ENCODE data around the gene FRRS1L.

The FRRS1L gene

DNA sequence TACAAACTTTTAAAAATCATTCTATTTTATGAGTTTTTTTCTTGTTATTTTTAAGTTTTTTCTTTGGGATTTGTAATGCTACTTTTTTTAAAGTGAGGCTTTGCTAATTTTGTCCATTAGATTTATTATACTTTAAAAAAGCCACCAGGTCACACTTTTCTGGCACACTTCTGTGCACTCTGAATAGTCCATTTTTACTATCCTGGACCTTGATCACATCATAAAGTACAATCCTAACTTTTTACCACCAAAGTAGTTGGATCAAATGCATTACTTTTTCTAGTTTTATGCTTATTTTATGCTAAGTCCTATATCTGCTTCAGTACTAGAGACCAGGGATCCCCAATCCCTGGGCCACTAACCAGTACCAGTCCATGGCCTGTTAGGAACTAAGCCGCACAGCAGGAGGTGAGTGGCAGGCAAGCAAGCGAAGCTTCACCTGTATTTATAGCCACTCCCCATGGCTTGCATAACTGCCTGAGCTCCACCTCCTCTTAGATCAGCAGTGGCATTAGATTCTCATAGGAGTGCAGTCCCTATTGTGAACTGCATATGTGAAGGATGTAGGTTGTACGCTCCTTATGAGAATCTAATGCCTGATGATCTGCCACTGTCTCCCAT is 16.0 kb downstream of the FRRS1L start:
- H3K4me3 ChIP-seq (ENCODE audit: low read depth, low read length): no peak overlapping the region
- peak; percentile 14 for DNase-seq (ENCODE audit: low read depth)
- TF ChIP-seq, protein P1, sequence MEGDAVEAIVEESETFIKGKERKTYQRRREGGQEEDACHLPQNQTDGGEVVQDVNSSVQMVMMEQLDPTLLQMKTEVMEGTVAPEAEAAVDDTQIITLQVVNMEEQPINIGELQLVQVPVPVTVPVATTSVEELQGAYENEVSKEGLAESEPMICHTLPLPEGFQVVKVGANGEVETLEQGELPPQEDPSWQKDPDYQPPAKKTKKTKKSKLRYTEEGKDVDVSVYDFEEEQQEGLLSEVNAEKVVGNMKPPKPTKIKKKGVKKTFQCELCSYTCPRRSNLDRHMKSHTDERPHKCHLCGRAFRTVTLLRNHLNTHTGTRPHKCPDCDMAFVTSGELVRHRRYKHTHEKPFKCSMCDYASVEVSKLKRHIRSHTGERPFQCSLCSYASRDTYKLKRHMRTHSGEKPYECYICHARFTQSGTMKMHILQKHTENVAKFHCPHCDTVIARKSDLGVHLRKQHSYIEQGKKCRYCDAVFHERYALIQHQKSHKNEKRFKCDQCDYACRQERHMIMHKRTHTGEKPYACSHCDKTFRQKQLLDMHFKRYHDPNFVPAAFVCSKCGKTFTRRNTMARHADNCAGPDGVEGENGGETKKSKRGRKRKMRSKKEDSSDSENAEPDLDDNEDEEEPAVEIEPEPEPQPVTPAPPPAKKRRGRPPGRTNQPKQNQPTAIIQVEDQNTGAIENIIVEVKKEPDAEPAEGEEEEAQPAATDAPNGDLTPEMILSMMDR (IDR thresholded peaks at IDR 0.05; ENCODE audit: control insufficient read depth, extremely low read depth, insufficient read depth): no peak

DNA sequence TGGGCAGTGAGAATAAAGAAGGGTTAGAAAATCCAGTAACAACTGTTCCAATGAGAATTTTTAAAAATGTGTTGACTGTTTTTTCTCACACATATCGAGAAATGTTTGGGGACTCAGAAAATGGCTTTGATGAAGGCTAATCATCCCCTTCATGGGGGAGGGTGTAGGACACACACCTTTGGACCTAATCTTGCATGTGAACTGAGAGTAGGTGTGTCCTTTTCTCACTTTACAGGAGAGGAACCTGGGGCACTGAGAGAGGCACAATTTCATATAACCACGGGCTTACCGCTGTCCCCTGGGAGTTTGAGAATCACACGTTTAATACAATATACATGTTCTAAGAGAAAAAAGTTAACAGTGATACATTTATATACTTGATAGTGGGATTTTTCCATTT is 17.3 kb downstream of the FRRS1L start:
- TF ChIP-seq, protein P1 (IDR thresholded peaks at IDR 0.05; ENCODE audit: control insufficient read depth, extremely low read depth, insufficient read depth): no peak
- DNase-seq (ENCODE audit: low read depth): no peak
- no peak overlapping the region for H3K4me3 ChIP-seq (ENCODE audit: low read depth, low read length)

DNA sequence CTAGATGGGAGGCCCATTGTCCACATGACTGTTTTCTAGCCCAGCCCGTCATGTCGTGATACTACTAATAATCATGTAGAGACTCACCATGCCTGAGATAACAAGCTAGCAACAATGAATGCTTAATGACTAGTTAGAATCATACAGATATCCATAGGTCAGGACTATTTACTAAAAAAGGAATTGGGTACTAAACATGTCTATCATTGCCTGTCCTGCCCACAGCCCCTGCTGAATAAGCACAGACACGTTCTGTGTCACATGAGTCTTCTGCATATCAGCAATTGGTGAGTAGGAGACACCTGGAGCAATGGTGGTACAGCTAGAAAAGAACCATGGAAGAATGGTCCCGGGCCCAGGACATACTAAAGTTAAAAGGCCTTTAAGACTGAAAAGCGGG is 18.0 kb downstream of the FRRS1L start:
- TF ChIP-seq, protein P1 (IDR thresholded peaks at IDR 0.05; ENCODE audit: control insufficient read depth, extremely low read depth, insufficient read depth): no peak
- H3K4me3 ChIP-seq (ENCODE audit: low read depth, low read length): no peak overlapping the region
- no peak for DNase-seq (ENCODE audit: low read depth)

DNA sequence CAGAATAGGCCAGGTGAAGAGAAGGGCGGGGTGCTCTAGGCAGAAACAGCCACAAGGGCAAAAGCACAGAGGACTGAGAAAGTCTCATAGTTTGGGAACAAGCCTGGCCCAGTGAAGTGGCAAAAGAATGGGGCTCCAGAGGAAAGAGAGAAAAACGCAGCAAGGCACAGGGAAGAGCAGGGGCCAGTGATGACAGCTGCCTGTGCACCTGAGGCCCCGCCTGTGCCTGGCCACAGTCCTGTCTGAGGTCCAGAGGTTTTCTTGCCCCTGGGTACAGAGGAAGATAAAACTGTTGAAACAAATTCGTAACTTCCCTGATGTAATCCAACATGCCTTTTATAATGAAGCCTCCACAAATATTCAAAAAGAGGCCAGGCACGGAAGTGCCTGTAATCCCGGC is 22.0 kb downstream of the FRRS1L start:
- H3K4me3 ChIP-seq (ENCODE audit: low read depth, low read length): no peak overlapping the region
- TF ChIP-seq, protein P1 (IDR thresholded peaks at IDR 0.05; ENCODE audit: control insufficient read depth, extremely low read depth, insufficient read depth): no peak
- no peak for DNase-seq (ENCODE audit: low read depth)

DNA sequence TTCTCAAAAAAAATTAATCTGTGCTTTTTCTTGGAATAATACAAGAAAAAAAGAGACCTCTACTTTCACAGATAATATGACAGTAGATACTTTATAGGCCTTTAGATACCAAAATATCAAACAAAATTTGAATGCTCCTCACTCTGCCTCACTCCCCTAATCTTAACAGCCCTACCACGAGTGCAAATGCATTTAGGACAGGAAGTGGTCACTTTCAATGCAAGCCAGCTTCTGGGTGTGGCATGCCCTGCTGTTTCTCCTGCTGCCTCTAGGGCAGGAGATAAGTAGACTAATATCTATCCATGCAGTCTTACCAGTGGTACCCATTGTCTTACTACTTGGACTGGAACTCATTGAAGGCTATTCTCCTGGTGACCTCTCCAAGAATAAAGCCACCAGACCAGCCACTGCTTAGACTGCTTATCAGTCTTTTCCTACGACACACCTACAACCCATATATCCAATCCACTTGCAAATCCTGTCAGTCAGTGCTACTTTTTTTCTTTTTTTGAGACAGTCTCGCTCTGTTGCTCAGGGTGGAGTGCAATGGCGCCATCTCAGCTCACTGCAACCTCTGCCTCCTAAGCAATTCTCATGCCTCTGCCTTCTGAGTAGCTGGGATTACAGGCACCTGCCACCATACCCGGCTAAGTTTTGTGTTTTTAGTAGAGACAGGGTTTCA is 23.0 kb downstream of the FRRS1L start:
- H3K4me3 ChIP-seq (ENCODE audit: low read depth, low read length): no peak overlapping the region
- no peak for DNase-seq (ENCODE audit: low read depth)
- TF ChIP-seq, protein P1 (IDR thresholded peaks at IDR 0.05; ENCODE audit: control insufficient read depth, extremely low read depth, insufficient read depth): no peak

DNA sequence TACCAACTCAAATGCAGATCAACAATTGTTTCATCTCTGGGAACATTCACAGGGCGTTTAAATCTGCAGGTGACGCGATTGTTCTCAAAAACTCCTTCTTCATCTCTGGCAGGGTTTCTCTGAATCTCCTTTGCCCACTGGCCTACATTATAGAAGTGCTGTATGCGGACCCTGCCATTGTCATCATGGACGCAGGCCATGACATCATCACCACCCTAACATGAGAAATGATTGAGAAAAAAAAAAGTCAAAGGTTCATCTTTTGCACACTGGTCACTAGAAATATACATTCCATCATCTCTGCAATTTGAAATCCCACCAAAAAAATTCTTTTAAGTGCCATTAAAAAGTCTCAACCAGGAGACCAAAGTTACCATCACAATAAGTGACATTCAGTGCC is 25.7 kb downstream of the FRRS1L start:
- DNase-seq (ENCODE audit: low read depth): no peak
- TF ChIP-seq, protein P1 (IDR thresholded peaks at IDR 0.05; ENCODE audit: control insufficient read depth, extremely low read depth, insufficient read depth): no peak
- H3K4me3 ChIP-seq (ENCODE audit: low read depth, low read length): no peak overlapping the region

DNA sequence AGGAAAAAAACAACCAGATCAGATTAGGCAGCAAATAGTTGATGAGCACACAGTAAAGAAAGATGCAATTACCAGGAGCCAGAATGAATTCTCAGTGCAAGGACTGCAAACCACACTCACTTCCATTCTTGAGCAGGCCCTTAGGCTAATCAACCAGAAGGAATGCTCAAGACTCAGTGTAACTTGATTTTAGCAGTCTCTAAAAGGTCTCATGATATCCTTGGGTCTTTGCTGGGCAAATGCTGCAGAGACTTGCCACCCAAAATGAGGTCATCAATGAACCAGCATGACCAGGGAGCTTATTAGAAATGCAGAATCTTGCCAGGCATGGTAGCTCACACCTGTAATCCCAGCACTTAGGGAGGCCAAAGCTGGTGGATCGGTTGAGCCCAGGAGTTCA is 27.2 kb downstream of the FRRS1L start:
- H3K4me3 ChIP-seq (ENCODE audit: low read depth, low read length): no peak overlapping the region
- no peak for DNase-seq (ENCODE audit: low read depth)
- TF ChIP-seq, protein P1 (IDR thresholded peaks at IDR 0.05; ENCODE audit: control insufficient read depth, extremely low read depth, insufficient read depth): no peak

All from LNCaP clone FGC (cell line).